ENCODE results near the gene NCCRP1.

Gene NCCRP1

DNA sequence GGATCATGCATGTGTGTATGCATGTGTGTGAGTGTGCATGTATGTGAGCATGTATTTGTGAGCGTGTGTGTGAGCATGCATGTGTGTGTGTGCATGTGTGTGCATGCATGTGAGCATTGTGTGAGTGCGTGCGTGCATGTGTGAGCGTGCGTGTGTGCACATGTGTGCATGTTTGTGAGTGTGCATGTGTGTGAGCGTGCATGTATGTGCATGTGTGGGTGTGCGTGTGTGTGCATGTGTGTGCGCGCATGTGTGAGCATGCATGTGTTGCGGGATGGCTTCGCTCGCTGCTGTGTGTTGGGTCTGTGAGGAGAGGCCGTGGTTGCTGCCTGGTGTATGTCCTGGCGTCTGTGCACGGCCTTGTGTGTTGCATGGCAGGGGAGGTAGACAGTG lies 38.8 kb upstream of the NCCRP1 start:
- TF ChIP-seq, protein P1, sequence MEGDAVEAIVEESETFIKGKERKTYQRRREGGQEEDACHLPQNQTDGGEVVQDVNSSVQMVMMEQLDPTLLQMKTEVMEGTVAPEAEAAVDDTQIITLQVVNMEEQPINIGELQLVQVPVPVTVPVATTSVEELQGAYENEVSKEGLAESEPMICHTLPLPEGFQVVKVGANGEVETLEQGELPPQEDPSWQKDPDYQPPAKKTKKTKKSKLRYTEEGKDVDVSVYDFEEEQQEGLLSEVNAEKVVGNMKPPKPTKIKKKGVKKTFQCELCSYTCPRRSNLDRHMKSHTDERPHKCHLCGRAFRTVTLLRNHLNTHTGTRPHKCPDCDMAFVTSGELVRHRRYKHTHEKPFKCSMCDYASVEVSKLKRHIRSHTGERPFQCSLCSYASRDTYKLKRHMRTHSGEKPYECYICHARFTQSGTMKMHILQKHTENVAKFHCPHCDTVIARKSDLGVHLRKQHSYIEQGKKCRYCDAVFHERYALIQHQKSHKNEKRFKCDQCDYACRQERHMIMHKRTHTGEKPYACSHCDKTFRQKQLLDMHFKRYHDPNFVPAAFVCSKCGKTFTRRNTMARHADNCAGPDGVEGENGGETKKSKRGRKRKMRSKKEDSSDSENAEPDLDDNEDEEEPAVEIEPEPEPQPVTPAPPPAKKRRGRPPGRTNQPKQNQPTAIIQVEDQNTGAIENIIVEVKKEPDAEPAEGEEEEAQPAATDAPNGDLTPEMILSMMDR (IDR thresholded peaks at IDR 0.05; ENCODE audit: control insufficient read depth, insufficient read depth, low read depth, low read length, missing control alignments) = no peak

DNA sequence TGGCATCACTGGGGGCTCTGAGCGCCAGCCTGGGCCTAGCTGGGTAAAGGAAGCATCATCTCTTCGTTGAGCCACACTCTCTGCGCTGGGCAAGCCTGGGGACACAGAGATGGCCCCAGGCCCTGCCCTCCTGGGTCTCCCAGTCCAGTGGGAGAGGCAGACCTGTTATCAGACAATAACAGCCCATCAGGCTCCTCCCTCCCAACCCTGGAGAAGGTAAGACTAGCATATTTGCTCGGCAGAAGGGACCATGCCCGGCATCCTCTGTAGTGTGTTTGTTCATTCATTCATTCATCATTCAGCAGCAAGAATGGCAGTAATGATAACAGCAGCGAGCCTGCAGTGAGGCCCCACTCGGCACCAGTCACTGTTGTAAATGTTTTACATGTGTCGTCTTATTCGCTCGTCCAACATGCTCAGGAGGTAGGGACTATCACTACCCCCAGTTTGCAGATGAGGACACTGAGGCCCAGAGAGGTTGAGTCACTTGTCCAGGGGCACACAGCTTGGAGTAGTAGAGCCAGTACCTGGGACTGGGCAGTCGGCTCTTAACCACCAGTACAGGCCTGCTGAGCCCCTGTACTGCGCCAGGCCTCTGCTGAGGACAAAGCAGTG lies 38.0 kb upstream of the NCCRP1 start:
- DNase-seq (ENCODE audit: low read depth) = no peak
- no peak overlapping the region for H3K4me3 ChIP-seq (ENCODE audit: control insufficient read depth, low read depth, low read length)
- TF ChIP-seq, protein P1 (IDR thresholded peaks at IDR 0.05; ENCODE audit: control insufficient read depth, insufficient read depth, low read depth, low read length, missing control alignments) = no peak

More for the DNA sequence above, 38.8 kb upstream of the NCCRP1 start:
- DNase-seq (ENCODE audit: low read depth) = no peak
- no peak overlapping the region for H3K4me3 ChIP-seq (ENCODE audit: control insufficient read depth, low read depth, low read length)

DNA sequence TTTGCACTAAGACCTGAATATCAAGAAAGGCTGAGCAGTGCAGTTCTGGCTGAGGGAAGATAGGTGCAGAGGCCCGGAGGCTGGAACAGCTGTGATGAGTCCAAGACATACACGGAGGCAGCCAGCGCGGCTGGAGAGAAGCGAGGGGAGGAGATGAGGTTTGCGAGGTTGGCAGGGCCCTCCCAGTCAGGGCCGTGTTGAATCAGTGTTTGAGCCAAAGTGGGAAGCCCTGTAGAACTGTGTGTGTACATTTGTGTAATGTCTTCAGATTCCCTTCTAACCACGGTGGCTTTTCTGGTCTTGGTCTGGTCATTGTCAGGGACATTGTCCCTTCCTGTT lies 36.3 kb upstream of the NCCRP1 start:
- TF ChIP-seq, protein P1 (IDR thresholded peaks at IDR 0.05; ENCODE audit: control insufficient read depth, insufficient read depth, low read depth, low read length, missing control alignments) = no peak
- no peak overlapping the region for H3K4me3 ChIP-seq (ENCODE audit: control insufficient read depth, low read depth, low read length)
- DNase-seq (ENCODE audit: low read depth) = peak; percentile 14

DNA sequence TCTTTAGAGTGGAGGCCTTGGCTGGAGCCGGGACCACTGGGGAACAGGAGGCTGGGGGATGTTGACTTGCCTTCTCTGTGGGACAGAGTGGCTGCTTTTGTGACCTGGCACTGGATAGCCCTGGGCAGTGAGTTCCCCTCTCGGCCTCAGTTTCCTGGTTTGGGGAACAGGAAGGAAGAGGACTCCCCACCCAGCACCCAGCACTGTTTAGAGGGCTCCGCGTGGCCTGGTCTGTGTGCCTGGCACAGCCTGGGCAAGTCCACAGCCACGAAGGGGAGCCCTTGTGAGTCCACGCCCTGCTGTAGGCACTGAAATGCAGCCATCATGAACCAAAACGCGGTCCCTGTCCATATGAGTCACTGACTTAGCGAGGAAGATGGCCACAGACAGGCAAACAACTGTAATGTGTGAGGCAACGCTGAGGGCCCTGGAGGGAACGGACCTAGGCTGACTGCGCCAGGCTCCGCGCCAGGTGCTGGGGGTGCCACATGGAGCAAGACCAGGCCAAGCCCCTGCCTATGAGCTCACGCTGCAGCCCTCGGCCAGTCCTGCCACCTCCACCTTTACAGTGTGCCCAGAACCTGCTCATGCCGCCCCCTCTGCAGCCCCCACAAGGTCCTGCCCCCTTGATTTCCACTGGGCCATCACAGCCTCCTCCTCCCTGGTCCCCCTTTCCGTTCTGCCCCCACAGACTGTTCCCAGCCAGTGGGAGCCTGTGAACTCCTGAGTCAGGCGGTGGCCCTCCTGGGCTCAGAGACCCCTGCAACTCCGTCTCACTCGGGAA lies 35.7 kb upstream of the NCCRP1 start:
- no peak overlapping the region for H3K4me3 ChIP-seq (ENCODE audit: control insufficient read depth, low read depth, low read length)
- DNase-seq (ENCODE audit: low read depth) = no peak
- TF ChIP-seq, protein P1 (IDR thresholded peaks at IDR 0.05; ENCODE audit: control insufficient read depth, insufficient read depth, low read depth, low read length, missing control alignments) = no peak

DNA sequence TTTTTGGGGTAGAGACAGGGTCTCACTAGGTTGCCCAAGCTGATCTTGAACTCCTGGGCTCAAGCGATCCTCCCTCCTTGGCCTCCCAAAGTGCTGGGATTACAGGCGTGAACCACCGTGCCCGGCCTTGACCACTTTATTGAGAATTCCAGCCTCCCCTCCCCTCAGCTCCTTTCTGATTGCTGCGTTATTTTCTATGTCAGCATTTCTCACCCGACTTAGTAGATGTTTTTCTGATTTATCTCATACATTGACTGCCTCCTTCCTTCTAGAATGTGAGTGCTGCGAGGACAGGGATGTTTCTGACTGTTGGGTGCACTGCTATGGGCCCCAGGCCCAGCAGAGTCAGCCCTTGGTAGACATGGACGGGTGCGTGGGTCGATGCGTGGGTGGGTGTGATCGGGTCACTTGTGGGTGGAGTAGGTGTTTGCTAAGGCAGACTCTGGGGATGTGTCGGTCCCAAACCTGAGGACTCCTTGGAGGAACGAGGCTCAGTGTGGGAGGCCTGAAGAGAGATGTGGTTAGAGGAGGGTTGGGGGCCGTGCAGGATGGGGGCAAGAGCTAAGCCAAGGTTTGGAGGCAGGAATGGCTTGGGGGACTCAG lies 34.2 kb upstream of the NCCRP1 start:
- no peak overlapping the region for H3K4me3 ChIP-seq (ENCODE audit: control insufficient read depth, low read depth, low read length)
- DNase-seq (ENCODE audit: low read depth) = no peak
- TF ChIP-seq, protein P1 (IDR thresholded peaks at IDR 0.05; ENCODE audit: control insufficient read depth, insufficient read depth, low read depth, low read length, missing control alignments) = no peak

DNA sequence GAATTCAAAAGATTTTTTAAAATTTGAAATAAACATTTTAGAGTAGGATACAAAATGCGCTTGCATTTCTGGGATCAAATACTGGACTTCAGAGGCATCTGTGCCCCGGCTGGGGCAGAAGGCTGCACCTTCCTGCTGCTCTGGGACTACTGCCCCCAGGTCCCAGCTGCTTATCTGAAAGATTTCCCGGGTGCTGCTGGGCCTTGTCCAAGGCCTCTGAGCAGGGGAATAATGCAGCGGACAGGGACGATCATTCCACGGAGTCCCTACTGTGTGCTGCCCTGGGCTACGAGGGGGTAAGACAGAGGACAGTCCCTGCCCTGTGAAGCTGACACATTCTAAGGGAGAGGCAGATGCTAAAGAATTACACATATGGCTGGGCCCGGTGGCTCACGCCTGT lies 33.1 kb upstream of the NCCRP1 start:
- DNase-seq (ENCODE audit: low read depth) = no peak
- no peak overlapping the region for H3K4me3 ChIP-seq (ENCODE audit: control insufficient read depth, low read depth, low read length)
- TF ChIP-seq, protein P1 (IDR thresholded peaks at IDR 0.05; ENCODE audit: control insufficient read depth, insufficient read depth, low read depth, low read length, missing control alignments) = no peak

Measured in AG09309 (cell line).